Mesendoderm (in vitro differentiated cells): Measurements from ENCODE around the gene RABAC1.
"Not testable (repeated sequence)": the region's sequence is repeated elsewhere in the genome, so short reads cannot be mapped to it uniquely, and the experiment has no call there.

ENCODE experiments used
- DNase-seq: peaks from one replicate; pipeline ENCODE4 v3.0.0; 2013
- H2AK5ac ChIP-seq: 2 replicates; pipeline ENCODE4 v1.6.1; 2013; ENCODE audit warnings: low read length, inconsistent platforms
- H2BK120ac ChIP-seq: 2 replicates; pipeline ENCODE4 v1.6.1; 2013; ENCODE audit warnings: low read depth, mild to moderate bottlenecking, low read length, moderate library complexity, mixed read lengths
- H2BK15ac ChIP-seq: replicated peaks from 2 replicates; pipeline ENCODE4 v1.6.1; 2013; ENCODE audit warnings: low read depth, mild to moderate bottlenecking, moderate library complexity
- H2BK5ac ChIP-seq: 2 replicates; pipeline ENCODE4 v1.6.1; 2013; ENCODE audit warnings: low read length, inconsistent platforms
- H3K18ac ChIP-seq: 2 replicates; pipeline ENCODE4 v1.6.1; 2013; ENCODE audit warnings: mild to moderate bottlenecking, low read length, mixed read lengths
- H3K23ac ChIP-seq: one replicate; pipeline ENCODE4 v1.6.1; 2013; ENCODE audit warnings: low read length
- H3K27ac ChIP-seq: 2 replicates; pipeline ENCODE4 v1.5.1; 2013; ENCODE audit warnings: low read depth, mild to moderate bottlenecking, inconsistent platforms, low read length, moderate library complexity
- H3K27me3 ChIP-seq: 2 replicates; pipeline ENCODE4 v1.6.1; 2013; ENCODE audit warnings: low read length, control low read depth, mild to moderate bottlenecking, inconsistent platforms; ENCODE audit not compliant: insufficient read depth, poor library complexity
- H3K36me3 ChIP-seq: 2 replicates; pipeline ENCODE4 v1.6.1; 2013; ENCODE audit warnings: low read length, inconsistent platforms; ENCODE audit not compliant: control insufficient read depth, insufficient read depth
- H3K4ac ChIP-seq: one replicate; pipeline ENCODE4 v1.6.1; 2013; ENCODE audit warnings: low read depth, mild to moderate bottlenecking, low read length, moderate library complexity
- H3K4me1 ChIP-seq: 2 replicates; pipeline ENCODE4 v1.6.1; 2013; ENCODE audit warnings: low read depth, low read length, inconsistent platforms; ENCODE audit not compliant: control insufficient read depth
- H3K4me2 ChIP-seq: 2 replicates; pipeline ENCODE4 v1.6.1; 2013; ENCODE audit warnings: low read length
- H3K4me3 ChIP-seq: 2 replicates; pipeline ENCODE4 v1.5.1; 2013; ENCODE audit warnings: mild to moderate bottlenecking, low read length
- H3K56ac ChIP-seq: one replicate; pipeline ENCODE4 v1.6.1; 2013; ENCODE audit warnings: low read length
- H3K79me1 ChIP-seq: 2 replicates; pipeline ENCODE4 v1.6.1; 2013; ENCODE audit warnings: low read length, inconsistent platforms
- H3K79me2 ChIP-seq: 2 replicates; pipeline ENCODE4 v1.6.1; 2013; ENCODE audit warnings: mild to moderate bottlenecking, low read length; ENCODE audit not compliant: control insufficient read depth, insufficient read depth
- H3K9ac ChIP-seq: 2 replicates; pipeline ENCODE4 v1.6.1; 2013; ENCODE audit warnings: low read length, inconsistent platforms
- H4K5ac ChIP-seq: one replicate; pipeline ENCODE4 v1.6.1; 2013; ENCODE audit warnings: low read length
- H4K8ac ChIP-seq: one replicate; pipeline ENCODE4 v1.6.1; 2013; ENCODE audit warnings: low read depth, mild to moderate bottlenecking, control low read depth, low read length, moderate library complexity
- WGBS: extraction: QIAGEN DNeasy Blood & Tissue Kit; methylation state at CpG from one replicate; pipeline ENCODE4 v1.1.7; 2013; ENCODE audit warnings: low lambda C conversion rate, missing lambda C conversion rate; ENCODE audit not compliant: insufficient coverage; ENCODE audit errors: extremely low coverage; 5-methylcytosine and 5-hydroxymethylcytosine counted together

The RABAC1 gene

DNA sequence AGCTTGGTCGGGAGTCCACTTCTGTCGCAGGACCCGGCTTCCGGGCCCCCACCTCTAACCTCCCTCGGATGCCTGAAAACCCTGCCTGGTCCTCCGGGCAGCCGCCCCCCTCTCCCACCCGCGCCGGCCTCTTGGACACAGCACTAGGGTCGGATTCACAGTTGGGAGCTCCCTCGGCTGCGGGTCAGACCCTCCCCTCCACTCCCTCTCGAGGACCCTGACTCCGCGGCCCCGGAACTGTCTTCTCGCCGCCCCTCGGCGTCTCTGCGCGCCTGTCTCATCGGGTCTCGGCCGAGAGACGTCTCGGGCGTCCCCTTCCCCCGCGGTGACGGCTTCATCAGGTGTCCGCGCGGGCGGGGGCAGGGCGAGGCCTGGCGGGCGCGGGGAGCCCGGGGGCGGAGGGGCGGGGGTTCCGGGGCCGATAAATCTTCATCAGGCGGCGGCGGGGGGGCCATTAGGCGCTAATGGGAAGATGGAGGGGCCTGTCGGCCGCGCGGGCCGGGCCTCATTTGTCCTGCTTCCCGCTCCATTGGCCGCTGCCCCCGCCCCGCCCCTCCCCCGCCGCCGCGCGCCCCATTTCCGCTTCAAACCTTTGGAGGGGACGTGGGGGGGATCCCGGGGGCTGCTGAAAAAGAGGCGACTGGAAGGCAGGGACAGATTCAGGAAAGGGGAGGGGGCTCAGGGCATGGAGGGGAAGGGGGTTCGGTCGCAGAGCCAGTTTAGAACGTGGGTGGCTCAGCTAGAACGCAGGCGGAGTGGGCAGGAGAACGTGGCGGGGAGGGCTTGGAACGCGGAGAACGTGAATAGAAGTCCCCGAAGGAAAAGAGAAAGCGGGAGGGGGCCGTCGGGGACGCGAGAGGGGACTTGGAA is 19.0 kb downstream of the RABAC1 start:
- Histone ChIP-seq H3K18ac (peak overlapping the region; percentile 56), H2BK15ac (no peak overlapping the region), H3K79me1 (no peaks in the 10 kb centered on the region), H3K56ac (peak overlapping the region; percentile 85), H2AK5ac (no peak overlapping the region), H3K4me3 (peak overlapping the region; percentile 50), H3K4me2 (peak overlapping the region; percentile 91), H3K23ac (no peak overlapping the region), H3K27me3 (peaks cover 31% of the 10 kb centered on the region), H3K4me1 (no peaks in the 10 kb centered on the region), H3K4ac (no peak overlapping the region), H3K27ac (no peak overlapping the region), H3K79me2 (no peaks in the 10 kb centered on the region), H4K5ac (no peak overlapping the region), H4K8ac (no peak overlapping the region), H2BK120ac (no peak overlapping the region), H3K36me3 (no peaks in the 10 kb centered on the region), H2BK5ac (no peak overlapping the region), H3K9ac (peak overlapping the region; percentile 63)
- peak; percentile 57 for DNase-seq
- no CpG with 5 or more reads among the region's 83 CpGs for WGBS

DNA sequence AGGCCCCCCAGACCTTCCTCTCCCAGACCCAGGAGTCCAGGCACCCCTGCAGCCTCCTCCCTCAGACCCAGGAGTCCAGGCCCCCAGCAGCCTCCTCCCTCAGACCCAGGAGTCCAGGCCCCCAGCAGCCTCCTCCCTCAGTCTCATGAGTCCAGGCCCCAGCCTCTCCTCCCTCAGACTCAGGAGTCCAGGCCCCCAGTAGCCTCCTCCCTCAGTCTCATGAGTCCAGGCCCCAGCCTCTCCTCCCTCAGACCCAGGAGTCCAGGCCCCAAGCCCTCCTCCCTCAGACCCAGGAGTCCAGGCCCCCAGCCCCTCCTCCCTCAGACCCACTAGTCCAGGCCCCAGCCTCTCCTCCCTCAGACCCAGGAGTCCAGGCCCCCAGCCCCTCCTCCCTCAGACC is 19.9 kb downstream of the RABAC1 start:
- not testable (repeated sequence) for H3K4ac ChIP-seq, H4K5ac ChIP-seq, H3K4me2 ChIP-seq, H2BK15ac ChIP-seq, H3K23ac ChIP-seq, H3K79me2 ChIP-seq, H3K27ac ChIP-seq, H3K4me1 ChIP-seq, H2BK5ac ChIP-seq, H4K8ac ChIP-seq, DNase-seq, H3K79me1 ChIP-seq, H3K56ac ChIP-seq, H3K4me3 ChIP-seq, H2AK5ac ChIP-seq, H2BK120ac ChIP-seq, H3K9ac ChIP-seq, H3K18ac ChIP-seq, H3K36me3 ChIP-seq
- peaks cover 34% of the 10 kb centered on the region for H3K27me3 ChIP-seq

DNA sequence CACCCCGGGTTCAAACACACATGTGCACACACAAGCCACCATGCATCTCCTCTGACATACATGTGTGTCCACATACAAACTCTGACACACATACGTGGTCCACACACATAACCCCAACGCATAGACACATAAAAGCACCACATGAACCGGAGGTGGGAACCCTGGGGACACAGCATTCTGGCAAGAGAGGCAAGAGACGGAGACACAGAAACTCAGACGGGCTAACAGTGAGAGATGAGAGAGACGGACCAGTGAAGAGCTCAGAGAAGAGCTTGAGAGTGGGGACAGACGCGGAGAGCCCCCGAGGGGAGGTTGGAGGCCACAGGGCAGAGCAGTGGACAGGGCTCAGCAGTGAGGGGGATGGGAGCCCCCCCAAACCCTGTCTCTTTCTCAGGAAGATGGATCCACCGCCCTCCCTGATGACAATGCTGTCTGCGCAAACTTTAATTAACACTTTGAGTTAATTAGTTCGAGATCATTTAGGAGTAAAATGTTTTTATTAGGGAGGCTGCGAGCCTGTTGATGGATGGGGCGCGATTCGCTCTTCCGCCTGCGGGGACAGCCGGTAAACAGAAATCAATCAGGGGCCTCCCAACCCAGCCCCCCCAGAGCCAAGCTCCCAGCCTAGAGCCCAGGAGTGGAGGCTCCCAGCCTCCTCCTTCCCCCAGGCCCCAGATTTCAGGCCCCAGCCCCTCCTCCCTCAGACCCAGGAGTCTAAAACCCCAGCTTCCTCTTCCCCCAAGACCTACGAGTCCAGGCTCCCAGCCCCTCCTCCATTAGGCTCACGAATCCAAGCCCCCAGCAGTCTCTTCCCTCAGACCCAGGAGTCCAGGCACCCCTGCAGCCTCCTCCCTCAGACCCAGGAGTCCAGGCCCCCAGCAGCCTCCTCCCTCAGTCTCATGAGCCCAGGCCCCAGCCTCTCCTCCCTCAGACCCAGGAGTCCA is 21.3 kb downstream of the RABAC1 start:
- H2BK5ac ChIP-seq, result no peak overlapping the region
- H3K56ac ChIP-seq, result no peak overlapping the region
- H3K4me3 ChIP-seq, result no peak overlapping the region
- no peak overlapping the region for H3K18ac ChIP-seq
- H3K79me1 ChIP-seq, result no peaks in the 10 kb centered on the region
- no peak overlapping the region for H3K4ac ChIP-seq
- H3K79me2 ChIP-seq, result no peaks in the 10 kb centered on the region
- H3K4me1 ChIP-seq, result no peaks in the 10 kb centered on the region
- H2BK120ac ChIP-seq, result no peak overlapping the region
- H2AK5ac ChIP-seq, result no peak overlapping the region
- no peak overlapping the region for H3K9ac ChIP-seq
- no peak for DNase-seq
- H3K27ac ChIP-seq, result no peak overlapping the region
- no CpG with 5 or more reads among the region's 22 CpGs for WGBS
- H3K4me2 ChIP-seq, result no peak overlapping the region
- H4K8ac ChIP-seq, result no peak overlapping the region
- no peak overlapping the region for H2BK15ac ChIP-seq
- H3K27me3 ChIP-seq, result peaks cover 45% of the 10 kb centered on the region
- H3K36me3 ChIP-seq, result no peaks in the 10 kb centered on the region
- no peak overlapping the region for H3K23ac ChIP-seq
- H4K5ac ChIP-seq, result no peak overlapping the region

DNA sequence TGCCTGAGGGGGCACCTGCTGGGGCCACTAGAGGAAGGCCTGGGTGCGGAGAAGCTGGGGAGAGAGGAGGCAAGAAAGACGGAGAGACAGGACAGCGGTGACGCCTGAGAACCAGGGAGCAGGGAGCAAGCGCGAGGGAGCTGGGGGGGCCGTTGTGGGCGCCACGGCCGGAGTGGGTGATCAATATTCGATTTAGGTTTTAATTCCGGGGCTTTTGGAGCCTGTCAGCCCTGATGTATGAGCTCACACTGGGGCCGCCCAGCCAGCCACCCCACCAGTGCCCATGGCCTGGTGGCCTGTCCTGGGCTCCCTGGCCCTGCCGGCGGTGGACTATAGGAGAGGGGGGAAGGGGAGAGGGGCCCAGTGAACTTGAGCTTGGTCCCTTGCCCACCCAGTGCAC is 22.2 kb downstream of the RABAC1 start:
- H3K9ac ChIP-seq, result no peak overlapping the region
- H3K79me2 ChIP-seq, result no peaks in the 10 kb centered on the region
- WGBS, result no CpG with 5 or more reads among the region's 15 CpGs
- no peaks in the 10 kb centered on the region for H3K79me1 ChIP-seq
- DNase-seq, result no peak
- no peaks in the 10 kb centered on the region for H3K4me1 ChIP-seq
- H2BK120ac ChIP-seq, result no peak overlapping the region
- no peak overlapping the region for H2BK5ac ChIP-seq
- no peak overlapping the region for H4K8ac ChIP-seq
- H3K4ac ChIP-seq, result no peak overlapping the region
- H3K56ac ChIP-seq, result no peak overlapping the region
- no peaks in the 10 kb centered on the region for H3K36me3 ChIP-seq
- no peak overlapping the region for H2AK5ac ChIP-seq
- no peak overlapping the region for H3K4me2 ChIP-seq
- H3K27me3 ChIP-seq, result peaks cover 53% of the 10 kb centered on the region
- no peak overlapping the region for H4K5ac ChIP-seq
- H3K4me3 ChIP-seq, result no peak overlapping the region
- H3K18ac ChIP-seq, result no peak overlapping the region
- H3K23ac ChIP-seq, result no peak overlapping the region
- no peak overlapping the region for H3K27ac ChIP-seq
- no peak overlapping the region for H2BK15ac ChIP-seq

DNA sequence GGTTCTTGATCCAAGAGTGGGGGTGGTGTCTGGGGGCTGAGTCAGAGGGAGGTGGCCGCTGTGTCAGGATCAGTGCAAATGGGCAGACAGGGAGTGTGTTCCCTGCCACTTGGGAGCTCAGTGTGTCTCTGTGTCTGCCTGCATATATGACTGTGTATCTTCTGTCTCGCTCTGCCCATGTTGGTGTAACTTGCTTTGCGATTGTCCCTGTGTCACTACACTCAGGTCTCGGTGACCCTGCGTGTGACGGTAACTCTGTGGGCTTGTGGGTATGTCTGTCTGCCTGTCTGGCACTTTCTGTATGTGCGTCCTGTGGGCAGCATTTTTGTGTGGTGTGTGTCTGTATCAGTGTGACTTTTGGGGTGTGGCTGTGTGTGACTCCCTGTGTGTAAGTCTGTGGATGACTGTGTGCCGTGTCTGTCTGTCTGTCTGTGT is 22.7 kb downstream of the RABAC1 start:
- Histone ChIP-seq H3K9ac (no peak overlapping the region), H4K8ac (no peak overlapping the region), H3K4ac (no peak overlapping the region), H3K79me2 (no peaks in the 10 kb centered on the region), H3K36me3 (no peaks in the 10 kb centered on the region), H3K27ac (no peak overlapping the region), H3K23ac (no peak overlapping the region), H3K27me3 (peaks cover 58% of the 10 kb centered on the region), H3K4me1 (no peaks in the 10 kb centered on the region), H3K4me2 (no peak overlapping the region), H2BK15ac (no peak overlapping the region), H2BK120ac (no peak overlapping the region), H3K18ac (no peak overlapping the region), H3K4me3 (no peak overlapping the region), H3K79me1 (no peaks in the 10 kb centered on the region), H3K56ac (no peak overlapping the region), H2BK5ac (no peak overlapping the region), H4K5ac (no peak overlapping the region), H2AK5ac (no peak overlapping the region)
- no CpG with 5 or more reads among the region's 8 CpGs for WGBS
- DNase-seq, result no peak
